IMR-90 (cell line): ENCODE results near the gene ZFYVE21. TPM values are rescaled to one million over a fixed set of nuclear protein-coding genes. Genes with fewer than 3 reads are reported as not detected.

ENCODE experiments used
- ATAC-seq: fragments of 200-7000 bp; cut with Tn5 transposase; 2 replicates; pipeline ENCODE4 v1.9.1; 2020; ENCODE audit warnings: low read depth, mild to moderate bottlenecking, moderate library complexity
- BruUV-seq: library from RNA; stranded (reverse); fragments of 400-500 nt; replicated peaks from 2 replicates; lab custom pipeline; 2021; lab: Mats Ljungman, UMichigan
- CTCF ChIA-PET: fragments of 300-600 bp; formaldehyde crosslinking; extraction: SDS; loops from one replicate; lab custom pipeline; 2021; ENCODE audit warnings: antibody characterized with exemption; lab: Yijun Ruan, JAX
- POLR2A ChIA-PET: fragments of 300-600 bp; sonication (Branson Sonifier 250); formaldehyde crosslinking; loops from one replicate; lab custom pipeline; 2022; ENCODE audit warnings: antibody characterized with exemption; ENCODE audit not compliant: unreplicated experiment; lab: Charles Lee
- DNase-seq: peaks from one replicate; pipeline ENCODE4 v3.0.0; 2013
- H2AFZ ChIP-seq: replicated peaks from 2 replicates; pipeline ENCODE3; 2013; ENCODE audit warnings: low read length, mild to moderate bottlenecking; ENCODE audit not compliant: poor library complexity
- H2AK5ac ChIP-seq: 2 replicates; pipeline ENCODE4 v1.6.1; 2013; ENCODE audit warnings: low read depth, low read length, inconsistent platforms
- H2AK9ac ChIP-seq: replicated peaks from 2 replicates; pipeline ENCODE3; 2013; ENCODE audit warnings: mild to moderate bottlenecking, low read depth, low read length, moderate library complexity; ENCODE audit not compliant: poor library complexity
- H2BK120ac ChIP-seq: 2 replicates; pipeline ENCODE4 v1.6.1; 2013; ENCODE audit warnings: low read depth, low read length, inconsistent platforms
- H2BK15ac ChIP-seq: 3 replicates; pipeline ENCODE4 v1.6.1; 2013; ENCODE audit warnings: low read depth, low read length, inconsistent platforms
- H2BK20ac ChIP-seq: 2 replicates; pipeline ENCODE4 v1.6.1; 2013; ENCODE audit warnings: low read depth, mild to moderate bottlenecking, inconsistent platforms, low read length, moderate library complexity
- H2BK5ac ChIP-seq: 2 replicates; pipeline ENCODE4 v1.6.1; 2013; ENCODE audit warnings: mild to moderate bottlenecking, low read depth, low read length, inconsistent platforms; ENCODE audit not compliant: poor library complexity, severe bottlenecking
- H3K14ac ChIP-seq: replicated peaks from 2 replicates; pipeline ENCODE4 v1.6.1; 2013; ENCODE audit warnings: low read depth, low read length, inconsistent platforms
- H3K18ac ChIP-seq: 2 replicates; pipeline ENCODE4 v1.6.1; 2013; ENCODE audit warnings: low read depth, low read length, control low read depth
- H3K23ac ChIP-seq: 2 replicates; pipeline ENCODE4 v1.6.1; 2013; ENCODE audit warnings: low read depth, low read length, inconsistent platforms
- H3K27ac ChIP-seq: 2 replicates; pipeline ENCODE4 v1.5.1; 2013; ENCODE audit warnings: mild to moderate bottlenecking, control low read depth, low read length; ENCODE audit not compliant: insufficient read depth
- H3K27me3 ChIP-seq: 2 replicates; pipeline ENCODE4 v1.6.1; 2013; ENCODE audit warnings: low read length; ENCODE audit not compliant: control insufficient read depth, insufficient read depth
- H3K36me3 ChIP-seq: 2 replicates; pipeline ENCODE4 v1.6.1; 2013; ENCODE audit warnings: low read length, mixed read lengths; ENCODE audit not compliant: control insufficient read depth, insufficient read depth
- H3K4ac ChIP-seq: 2 replicates; pipeline ENCODE4 v1.6.1; 2013; ENCODE audit warnings: low read depth, low read length, inconsistent platforms
- H3K4me1 ChIP-seq: 2 replicates; pipeline ENCODE4 v1.6.1; 2013; ENCODE audit warnings: low read length, mixed read lengths; ENCODE audit not compliant: control insufficient read depth, insufficient read depth
- H3K4me2 ChIP-seq: 2 replicates; pipeline ENCODE4 v1.6.1; 2013; ENCODE audit warnings: low read depth, mild to moderate bottlenecking, control low read depth, low read length, moderate library complexity
- H3K4me3 ChIP-seq: 2 replicates; pipeline ENCODE4 v1.5.1; 2013; ENCODE audit warnings: low read depth, mild to moderate bottlenecking, control low read depth, low read length, moderate library complexity; ENCODE audit not compliant: insufficient read depth
- H3K56ac ChIP-seq: 2 replicates; pipeline ENCODE4 v1.6.1; 2013; ENCODE audit warnings: low read length, inconsistent platforms; ENCODE audit not compliant: insufficient read depth; ENCODE audit errors: extremely low read depth
- H3K79me1 ChIP-seq, 2 experiments: 2 replicates each; pipeline ENCODE4 v1.6.1; 2013; ENCODE audit warnings: low read length in 2 of 2, inconsistent platforms in 1 of 2, low read depth in 1 of 2
- H3K9ac ChIP-seq: 2 replicates; pipeline ENCODE4 v1.6.1; 2013; ENCODE audit warnings: low read depth, low read length, control low read depth
- H3K9me1 ChIP-seq: 2 replicates; pipeline ENCODE4 v1.6.1; 2013; ENCODE audit warnings: low read length, inconsistent platforms; ENCODE audit not compliant: insufficient read depth
- H3K9me3 ChIP-seq: 2 replicates; pipeline ENCODE4 v1.6.1; 2013; ENCODE audit warnings: low read length; ENCODE audit not compliant: control insufficient read depth, insufficient read depth
- H4K20me1 ChIP-seq: 2 replicates; pipeline ENCODE4 v1.6.1; 2013; ENCODE audit warnings: low read length, inconsistent platforms; ENCODE audit not compliant: insufficient read depth
- H4K5ac ChIP-seq: 2 replicates; pipeline ENCODE4 v1.6.1; 2013; ENCODE audit warnings: mild to moderate bottlenecking, low read depth, low read length, control low read depth
- H4K8ac ChIP-seq, 2 experiments: 2 replicates each; pipeline ENCODE4 v1.6.1; 2013; ENCODE audit warnings: low read depth in 2 of 2, low read length in 2 of 2, control low read depth in 1 of 2, inconsistent platforms in 1 of 2
- H4K91ac ChIP-seq: 2 replicates; pipeline ENCODE4 v1.6.1; 2013; ENCODE audit warnings: low read depth, low read length, inconsistent platforms; ENCODE audit not compliant: insufficient read depth
- BHLHE40 ChIP-seq: fragments of 150-350 bp; IDR thresholded peaks from 2 replicates; pipeline ENCODE4 v1.6.1; 2016; ENCODE audit warnings: mild to moderate bottlenecking, low read depth, low read length
- CEBPB ChIP-seq: IDR thresholded peaks from 2 replicates; pipeline ENCODE4 v1.6.1; 2012; ENCODE audit warnings: low read depth, low read length, improper control_type of control experiment
- CHD1 ChIP-seq: IDR thresholded peaks from 2 replicates; pipeline ENCODE4 v1.6.1; 2012; ENCODE audit warnings: low read depth, low read length, improper control_type of control experiment
- FOS ChIP-seq: fragments of 150-350 bp; IDR thresholded peaks from 2 replicates; pipeline ENCODE4 v1.6.1; 2016; ENCODE audit warnings: low read depth, low read length
- MAFK ChIP-seq: IDR thresholded peaks from 2 replicates; pipeline ENCODE4 v1.6.1; 2012; ENCODE audit warnings: low read depth, low read length, improper control_type of control experiment
- MAZ ChIP-seq: IDR thresholded peaks from 2 replicates; pipeline ENCODE4 v1.6.1; 2012; ENCODE audit warnings: low read depth, mild to moderate bottlenecking, low read length, improper control_type of control experiment, moderate library complexity, borderline replicate concordance
- MXI1 ChIP-seq: IDR thresholded peaks from 2 replicates; pipeline ENCODE4 v1.6.1; 2012; ENCODE audit warnings: low read depth, mild to moderate bottlenecking, low read length, moderate library complexity, borderline replicate concordance
- NFE2L2 ChIP-seq: fragments of 150-350 bp; IDR thresholded peaks from 2 replicates; pipeline ENCODE4 v1.6.1; 2016; ENCODE audit warnings: low read depth, mild to moderate bottlenecking, low read length
- POLR2A ChIP-seq: IDR thresholded peaks from 2 replicates; pipeline ENCODE4 v1.6.1; 2012; ENCODE audit warnings: mild to moderate bottlenecking, low read depth, low read length
- RAD21 ChIP-seq: IDR thresholded peaks from 2 replicates; pipeline ENCODE4 v1.6.1; 2012; ENCODE audit warnings: low read length, improper control_type of control experiment
- RCOR1 ChIP-seq: IDR thresholded peaks from 2 replicates; pipeline ENCODE4 v1.6.1; 2012; ENCODE audit warnings: mild to moderate bottlenecking, low read length, improper control_type of control experiment; ENCODE audit not compliant: insufficient replicate concordance
- RFX5 ChIP-seq: IDR thresholded peaks from 2 replicates; pipeline ENCODE4 v1.8.0; 2012; ENCODE audit warnings: low read depth, mild to moderate bottlenecking, low read length, moderate library complexity
- SMC3 ChIP-seq: fragments of 150-350 bp; IDR thresholded peaks from 2 replicates; pipeline ENCODE4 v1.6.1; 2016; ENCODE audit warnings: low read depth, mild to moderate bottlenecking, antibody characterized with exemption, low read length, moderate library complexity
- WGBS, 2 experiments: methylation state at CpG; one replicate each; pipeline versions ENCODE4 v1.1.5 to v1.1.7; 2013; ENCODE audit warnings: missing lambda C conversion rate in 2 of 2; ENCODE audit not compliant: insufficient read length in 1 of 2; ENCODE audit errors: extremely low coverage in 2 of 2; 5-methylcytosine and 5-hydroxymethylcytosine counted together
- dilution Hi-C: fragments of 300-500 bp; cut with HindIII; formaldehyde crosslinking; loops from one replicate; pipeline ENCODE4 v1.14.3; 2018; ENCODE audit warnings: low sequenced_read_pairs; ENCODE audit not compliant: unreplicated experiment
- in situ Hi-C: fragments of 300-500 bp; cut with MboI; formaldehyde crosslinking; loops from 3 replicates; pipeline ENCODE4 v1.14.3; 2019; ENCODE audit warnings: low sequenced_read_pairs, inconsistent platforms, mixed read lengths
- intact Hi-C: fragments of 100-400 bp; cut with micrococcal nuclease; formaldehyde crosslinking; loops from 2 replicates; pipeline ENCODE4 v1.10.0; 2022
- polyA plus RNA-seq, 3 experiments: library from polyadenylated mRNA; depleted of rRNA; stranded (reverse); fragments of >200 nt; gene quantifications; 2 replicates each; pipeline ENCODE4 v1.2.3, GENCODE V29; 2012; ENCODE audit warnings: low replicate concordance in 1 of 3
- total RNA-seq: library from RNA; depleted of rRNA; stranded (reverse); fragments of >200 nt; gene quantifications from 2 replicates; pipeline ENCODE4 v1.2.3, GENCODE V29; 2012
- TF ChIP-seq, protein P1 (sequence below): fragments of 150-350 bp; IDR thresholded peaks from 2 replicates; pipeline ENCODE4 v1.6.1; 2016; ENCODE audit warnings: low read depth, mild to moderate bottlenecking, low read length, moderate library complexity, borderline replicate concordance
- TF ChIP-seq, protein P2 (sequence below): conservative IDR thresholded peaks from 2 replicates; pipeline ENCODE4 v1.5.1; 2012; ENCODE audit warnings: mild to moderate bottlenecking, low read depth, low read length, improper control_type of control experiment
- TF ChIP-seq, protein P3 (sequence below): fragments of 150-350 bp; IDR thresholded peaks from 2 replicates; pipeline ENCODE4 v1.6.1; 2017; ENCODE audit warnings: mild to moderate bottlenecking, antibody characterized with exemption, low read length, low read depth

The ZFYVE21 gene
- total and polyA plus RNA-seq, 2 of the 4 experiments (the other 2 are of a cell fraction): 41.2 to 89.2 TPM

DNA sequence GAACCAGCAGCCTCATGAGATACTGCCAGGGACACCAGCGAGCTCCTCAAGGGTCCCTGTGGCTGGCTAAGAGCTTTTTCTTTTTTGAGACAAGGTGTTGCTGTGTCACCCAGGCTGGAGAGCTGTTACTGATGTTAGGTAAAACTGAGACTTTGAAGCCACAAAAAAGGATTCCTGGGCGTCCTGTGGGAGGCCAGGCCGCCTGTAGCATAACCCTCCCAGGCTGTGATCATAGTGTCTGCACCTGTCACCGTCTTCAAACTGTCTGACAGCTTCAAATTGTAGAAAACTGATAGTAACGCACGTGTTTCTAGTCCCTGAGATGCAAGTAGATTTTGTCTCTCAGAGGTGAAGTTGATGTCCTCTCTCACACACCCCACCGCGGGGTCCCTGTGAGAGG, 4.1 kb downstream of the ZFYVE21 start:
- H2BK5ac ChIP-seq: no peak overlapping the region
- TF ChIP-seq RCOR1 (no peak), BHLHE40 (no peak), MAFK (no peak), MAZ (no peak), SMC3 (no peak), MXI1 (no peak), POLR2A (no peak), RAD21 (no peak), NFE2L2 (no peak), RFX5 (no peak), CHD1 (no peak), FOS (no peak), CEBPB (no peak)
- TF ChIP-seq, protein P1, sequence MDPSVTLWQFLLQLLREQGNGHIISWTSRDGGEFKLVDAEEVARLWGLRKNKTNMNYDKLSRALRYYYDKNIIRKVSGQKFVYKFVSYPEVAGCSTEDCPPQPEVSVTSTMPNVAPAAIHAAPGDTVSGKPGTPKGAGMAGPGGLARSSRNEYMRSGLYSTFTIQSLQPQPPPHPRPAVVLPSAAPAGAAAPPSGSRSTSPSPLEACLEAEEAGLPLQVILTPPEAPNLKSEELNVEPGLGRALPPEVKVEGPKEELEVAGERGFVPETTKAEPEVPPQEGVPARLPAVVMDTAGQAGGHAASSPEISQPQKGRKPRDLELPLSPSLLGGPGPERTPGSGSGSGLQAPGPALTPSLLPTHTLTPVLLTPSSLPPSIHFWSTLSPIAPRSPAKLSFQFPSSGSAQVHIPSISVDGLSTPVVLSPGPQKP: no peak
- TF ChIP-seq, protein P2, sequence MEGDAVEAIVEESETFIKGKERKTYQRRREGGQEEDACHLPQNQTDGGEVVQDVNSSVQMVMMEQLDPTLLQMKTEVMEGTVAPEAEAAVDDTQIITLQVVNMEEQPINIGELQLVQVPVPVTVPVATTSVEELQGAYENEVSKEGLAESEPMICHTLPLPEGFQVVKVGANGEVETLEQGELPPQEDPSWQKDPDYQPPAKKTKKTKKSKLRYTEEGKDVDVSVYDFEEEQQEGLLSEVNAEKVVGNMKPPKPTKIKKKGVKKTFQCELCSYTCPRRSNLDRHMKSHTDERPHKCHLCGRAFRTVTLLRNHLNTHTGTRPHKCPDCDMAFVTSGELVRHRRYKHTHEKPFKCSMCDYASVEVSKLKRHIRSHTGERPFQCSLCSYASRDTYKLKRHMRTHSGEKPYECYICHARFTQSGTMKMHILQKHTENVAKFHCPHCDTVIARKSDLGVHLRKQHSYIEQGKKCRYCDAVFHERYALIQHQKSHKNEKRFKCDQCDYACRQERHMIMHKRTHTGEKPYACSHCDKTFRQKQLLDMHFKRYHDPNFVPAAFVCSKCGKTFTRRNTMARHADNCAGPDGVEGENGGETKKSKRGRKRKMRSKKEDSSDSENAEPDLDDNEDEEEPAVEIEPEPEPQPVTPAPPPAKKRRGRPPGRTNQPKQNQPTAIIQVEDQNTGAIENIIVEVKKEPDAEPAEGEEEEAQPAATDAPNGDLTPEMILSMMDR: no peak
- TF ChIP-seq, protein P3, sequence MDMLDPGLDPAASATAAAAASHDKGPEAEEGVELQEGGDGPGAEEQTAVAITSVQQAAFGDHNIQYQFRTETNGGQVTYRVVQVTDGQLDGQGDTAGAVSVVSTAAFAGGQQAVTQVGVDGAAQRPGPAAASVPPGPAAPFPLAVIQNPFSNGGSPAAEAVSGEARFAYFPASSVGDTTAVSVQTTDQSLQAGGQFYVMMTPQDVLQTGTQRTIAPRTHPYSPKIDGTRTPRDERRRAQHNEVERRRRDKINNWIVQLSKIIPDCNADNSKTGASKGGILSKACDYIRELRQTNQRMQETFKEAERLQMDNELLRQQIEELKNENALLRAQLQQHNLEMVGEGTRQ: no peak
- peaks cover 10% of the 10 kb centered on the region for H3K9me1 ChIP-seq
- no peak overlapping the region for H3K56ac ChIP-seq
- H3K4me1 ChIP-seq: peaks cover 10% of the 10 kb centered on the region
- no peak for ATAC-seq
- H3K36me3 ChIP-seq: no peaks in the 10 kb centered on the region
- H3K79me1 ChIP-seq: peaks cover 24 to 73% of the 10 kb centered on the region in 2 experiments
- H3K27me3 ChIP-seq: no peaks in the 10 kb centered on the region
- WGBS, 2 experiments: 94% methylated on average over 3 of the region's 8 CpGs; no CpG with 5 or more reads in 1 of the 2 experiments
- H4K91ac ChIP-seq: no peak overlapping the region
- no peak overlapping the region for H2BK20ac ChIP-seq
- no peak overlapping the region for H3K18ac ChIP-seq
- H2AK5ac ChIP-seq: no peak overlapping the region
- no peak overlapping the region for H3K4me3 ChIP-seq
- no peak overlapping the region for H2BK120ac ChIP-seq
- H3K9me3 ChIP-seq: no peaks in the 10 kb centered on the region
- no peak overlapping the region for H3K9ac ChIP-seq
- POLR2A ChIA-PET: interaction anchor here (0.6 kb wide), 1 partner anchor 9 kb away, joined by 11 read pairs; no protein-coding TSS in a partner anchor
- peaks cover 71% of the 10 kb centered on the region for H4K20me1 ChIP-seq
- no TSS peak for BruUV-seq
- intact Hi-C loops (loop anchor here (5.0 kb wide), 1 partner anchor 263 kb away; no protein-coding TSS in a partner anchor), dilution Hi-C loops (no loop called here), in situ Hi-C loops (no loop called here)
- no peak for DNase-seq
- no peak overlapping the region for H3K23ac ChIP-seq
- H2AK9ac ChIP-seq: no peak overlapping the region
- CTCF ChIA-PET: no interaction called here
- H4K8ac ChIP-seq: no peak overlapping the region
- no peak overlapping the region for H3K27ac ChIP-seq
- no peak overlapping the region for H3K4ac ChIP-seq
- H2BK15ac ChIP-seq: no peak overlapping the region
- H2AFZ ChIP-seq: no peak overlapping the region
- no peak overlapping the region for H3K14ac ChIP-seq
- H4K5ac ChIP-seq: no peak overlapping the region
- H3K4me2 ChIP-seq: no peak overlapping the region
